Neural progenitor cell (in vitro differentiated cells): ENCODE data around the gene NABP1. TPM values are rescaled to one million over a fixed set of nuclear protein-coding genes. Genes with fewer than 3 reads are reported as not detected.

Experiments
- DNase-seq: peaks from one replicate; pipeline ENCODE4 v3.0.0-alpha.2; 2016; ENCODE audit warnings: low spot score
- H2AFZ ChIP-seq: fragments of 200-600 bp; sonication (generic); replicated peaks from 2 replicates; pipeline ENCODE4 v1.6.1; 2016; ENCODE audit warnings: antibody characterized with exemption
- H3F3A ChIP-seq: fragments of 200-600 bp; sonication (generic); 2 replicates; pipeline ENCODE4 v1.6.1; 2016; ENCODE audit warnings: antibody characterized with exemption, low read depth
- H3K27ac ChIP-seq: fragments of 200-600 bp; sonication (generic); 2 replicates; pipeline ENCODE4 v1.5.1; 2016; ENCODE audit warnings: mild to moderate bottlenecking
- H3K27me3 ChIP-seq: fragments of 200-600 bp; sonication (generic); 2 replicates; pipeline ENCODE4 v1.6.1; 2016; ENCODE audit warnings: mild to moderate bottlenecking, moderate library complexity
- H3K36me3 ChIP-seq: fragments of 200-600 bp; sonication (generic); 2 replicates; pipeline ENCODE4 v1.5.1; 2016
- H3K4me1 ChIP-seq: fragments of 200-600 bp; sonication (generic); 2 replicates; pipeline ENCODE4 v1.6.1; 2016; ENCODE audit warnings: mixed run types
- H3K4me2 ChIP-seq: fragments of 200-600 bp; sonication (generic); 2 replicates; pipeline ENCODE4 v1.6.1; 2016
- H3K4me3 ChIP-seq: fragments of 200-600 bp; sonication (generic); 2 replicates; pipeline ENCODE4 v1.5.1; 2016
- H3K79me2 ChIP-seq: fragments of 200-600 bp; sonication (generic); 2 replicates; pipeline ENCODE4 v1.6.1; 2016; ENCODE audit warnings: low read depth
- H3K9ac ChIP-seq: fragments of 200-600 bp; sonication (generic); 2 replicates; pipeline ENCODE4 v1.6.1; 2016
- H3K9me3 ChIP-seq: fragments of 200-600 bp; sonication (generic); 2 replicates; pipeline ENCODE4 v1.5.1; 2016; ENCODE audit warnings: low read depth
- H4K20me1 ChIP-seq: fragments of 200-600 bp; sonication (generic); 2 replicates; pipeline ENCODE4 v1.6.1; 2016; ENCODE audit warnings: low read depth
- H3K27ac Mint-ChIP-seq: 3 replicates; pipeline ENCODE4 v1.8.0; 2021; ENCODE audit warnings: mixed read lengths
- H3K27me3 Mint-ChIP-seq: 2 replicates; pipeline ENCODE4 v1.8.0; 2022; ENCODE audit warnings: low read depth, mild to moderate bottlenecking, inconsistent platforms, moderate library complexity, mixed read lengths; ENCODE audit not compliant: insufficient read depth
- H3K36me3 Mint-ChIP-seq: 3 replicates; pipeline ENCODE4 v1.8.0; 2021; ENCODE audit warnings: mixed read lengths
- H3K4me1 Mint-ChIP-seq: 3 replicates; pipeline ENCODE4 v1.8.0; 2021; ENCODE audit warnings: mixed read lengths
- H3K4me3 Mint-ChIP-seq: 3 replicates; pipeline ENCODE4 v1.8.0; 2021; ENCODE audit warnings: mild to moderate bottlenecking, moderate library complexity, mixed read lengths
- H3K9me3 Mint-ChIP-seq: 3 replicates; pipeline ENCODE4 v1.8.0; 2020; ENCODE audit warnings: mixed read lengths
- CTCF ChIP-seq: fragments of 200-600 bp; sonication (generic); IDR thresholded peaks from 2 replicates; pipeline ENCODE4 v1.5.1; 2017; ENCODE audit warnings: antibody characterized with exemption, mild to moderate bottlenecking
- EZH2 ChIP-seq: fragments of 200-600 bp; sonication (generic); IDR thresholded peaks from 2 replicates; pipeline ENCODE4 v1.6.1; 2017; ENCODE audit warnings: antibody characterized with exemption, mild to moderate bottlenecking, moderate library complexity
- EZH2phosphoT487 ChIP-seq: fragments of 200-600 bp; sonication (generic); IDR thresholded peaks from 2 replicates; pipeline ENCODE4 v1.6.1; 2017; ENCODE audit warnings: antibody characterized with exemption
- small RNA-seq: library from RNA; depleted of rRNA; stranded (forward); fragments of <200 nt; gene quantifications from one replicate; pipeline ENCODE3, GENCODE V24; 2015
- total RNA-seq: library from RNA; depleted of rRNA; stranded (reverse); fragments of >200 nt; gene quantifications from 2 replicates; pipeline ENCODE4 v1.2.3, GENCODE V29; 2015; ENCODE audit warnings: low replicate concordance

The NABP1 gene
- total RNA-seq, 1 donor from 2014 or later: 2.8 TPM

GRCh38 chr2:191728750-191729624, 51.1 kb downstream of the NABP1 start:
- Histone ChIP-seq H3K9me3 (no peaks in the 10 kb centered on the region), H3K4me2 (no peak overlapping the region), H2AFZ (no peak overlapping the region), H3K9ac (no peak overlapping the region), H3K36me3 (no peaks in the 10 kb centered on the region), H3K27ac (no peak overlapping the region), H3K79me2 (no peaks in the 10 kb centered on the region), H3K4me1 (no peaks in the 10 kb centered on the region), H3K27me3 (no peaks in the 10 kb centered on the region), H4K20me1 (no peaks in the 10 kb centered on the region), H3K4me3 (no peak overlapping the region), H3F3A (no peaks in the 10 kb centered on the region)
- Mint-ChIP-seq H3K9me3 (peaks cover 2% of the 10 kb centered on the region), H3K4me1 (peaks cover 3% of the 10 kb centered on the region), H3K27me3 (no peaks in the 10 kb centered on the region), H3K27ac (no peak overlapping the region), H3K36me3 (no peaks in the 10 kb centered on the region), H3K4me3 (no peak overlapping the region)
- no peak for DNase-seq
- no peak for TF ChIP-seq EZH2phosphoT487
- no peak for TF ChIP-seq EZH2
- TF ChIP-seq CTCF: no peak

- H3K79me2 ChIP-seq: no peaks in the 10 kb centered on the region
- Mint-ChIP-seq H3K27ac (no peak overlapping the region), H3K4me3 (no peak overlapping the region), H3K9me3 (no peaks in the 10 kb centered on the region), H3K27me3 (no peaks in the 10 kb centered on the region), H3K4me1 (peaks cover 3% of the 10 kb centered on the region), H3K36me3 (no peaks in the 10 kb centered on the region)
- DNase-seq: no peak
- H3K4me2 ChIP-seq: no peak overlapping the region
- H2AFZ ChIP-seq: no peak overlapping the region
- H3K27ac ChIP-seq: no peak overlapping the region
- H3K4me1 ChIP-seq: no peaks in the 10 kb centered on the region
- H3K9ac ChIP-seq: no peak overlapping the region
- H3K36me3 ChIP-seq: no peaks in the 10 kb centered on the region
- no peaks in the 10 kb centered on the region for H3K27me3 ChIP-seq
- no peaks in the 10 kb centered on the region for H4K20me1 ChIP-seq
- no peak overlapping the region for H3K4me3 ChIP-seq
- TF ChIP-seq EZH2: no peak
- no peak for TF ChIP-seq CTCF
- TF ChIP-seq EZH2phosphoT487: no peak
- no peaks in the 10 kb centered on the region for H3K9me3 ChIP-seq
- no peaks in the 10 kb centered on the region for H3F3A ChIP-seq
Observed at GRCh38 chr2:191730263-191730662, 52.3 kb downstream of the NABP1 start.

Small RNAs within 50 kb of the gene (small RNA-seq; reads per million reads assigned to genes)
- gene RF02271: not detected

Other genes with a start within 250 kb of the NABP1 start
- not detected in 2 replicates for gene CAVIN2, start 169.0 kb downstream of the NABP1 start, total RNA-seq